ENCODE measurements around the gene CEMIP. TPM values are rescaled to one million over a fixed set of nuclear protein-coding genes. Genes with fewer than 3 reads are reported as not detected.

CEMIP gene
- total and polyA plus RNA-seq, 2 of the 8 experiments (the other 6 are each of a cell fraction or from before 2014, with no cell fraction given) = 0.11 to 0.60 TPM

DNA sequence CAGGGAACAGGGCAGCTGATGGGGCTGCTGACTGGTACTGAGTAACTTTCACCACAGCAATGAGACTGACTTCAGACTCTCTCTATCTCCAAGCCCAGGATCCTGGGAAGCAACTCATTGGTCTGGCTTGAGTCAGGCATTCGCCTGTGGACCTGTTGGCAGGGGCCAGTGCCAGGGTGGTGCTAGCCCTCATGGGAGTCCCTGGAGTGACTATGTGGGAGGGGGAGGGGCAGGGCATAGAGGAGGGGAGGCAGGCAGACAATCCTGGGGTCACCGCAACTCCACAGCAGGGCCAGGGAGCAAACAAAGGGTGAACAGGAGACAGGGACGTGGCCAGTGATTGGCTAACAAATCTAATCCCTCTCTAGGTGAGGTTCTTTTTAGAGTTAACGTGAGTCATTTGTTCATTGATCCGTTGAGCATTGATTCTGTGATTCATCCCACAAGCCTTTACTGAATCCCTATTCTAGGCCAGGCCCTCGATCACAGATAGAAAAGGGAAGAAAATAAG lies 71.8 kb downstream of the CEMIP start:
- H3K9me3 ChIP-seq (ENCODE audit: insufficient read depth in 2 of 2, low read depth in 1 of 2, low read length in 1 of 2) = no peaks in the 10 kb centered on the region
- no peak overlapping the region for H3K56ac ChIP-seq (replicated peaks; ENCODE audit: insufficient read length, low read depth, low read length)
- no peak overlapping the region for H3K18ac ChIP-seq (ENCODE audit: extremely low read depth, low read length)
- no peaks in the 10 kb centered on the region for H3K79me1 ChIP-seq (ENCODE audit: low read depth, low read length)
- H2BK12ac ChIP-seq (ENCODE audit: low read depth, low read length) = no peak overlapping the region
- TF ChIP-seq GTF2F1 (IDR thresholded peaks at IDR 0.05; ENCODE audit: borderline replicate concordance, low read depth, low read length) = no peak
- H3K9ac ChIP-seq (replicated peaks in 1 of 4; ENCODE audit: extremely low read depth in 1 of 4, low read depth in 3 of 4, low read length in 3 of 4) = no peak overlapping the region
- POLR2A ChIA-PET (ENCODE audit: partially characterized antibody) = no interaction called here
- H2BK120ac ChIP-seq (replicated peaks; ENCODE audit: low read depth, low read length) = no peak overlapping the region
- no peak overlapping the region for H3K27ac ChIP-seq (ENCODE audit: low read depth, low read length)
- no peak overlapping the region for H4K8ac ChIP-seq (ENCODE audit: extremely low read depth, insufficient read depth, low read length)
- H3K4me1 ChIP-seq (replicated peaks in 1 of 4; ENCODE audit: control insufficient read depth in 3 of 4, insufficient read depth in 4 of 4, low read length in 3 of 4) = no peaks in the 10 kb centered on the region
- no peak overlapping the region for H2BK20ac ChIP-seq (ENCODE audit: low read length)
- CTCF ChIA-PET (ENCODE audit: partially characterized antibody) = interaction anchor here (0.9 to 2.0 kb wide), 3 partner anchors 16 to 61 kb away, joined by 3 to 5 read pairs (median 3); no protein-coding TSS in a partner anchor
- no peaks in the 10 kb centered on the region for H3K23me2 ChIP-seq (ENCODE audit: low read depth, low read length)
- H2BK5ac ChIP-seq (ENCODE audit: low read depth, low read length) = no peak overlapping the region
- H3K79me2 ChIP-seq (ENCODE audit: control insufficient read depth in 1 of 2, insufficient read depth in 2 of 2, low read length in 2 of 2) = no peaks in the 10 kb centered on the region
- no peak overlapping the region for H3K4me3 ChIP-seq (ENCODE audit: extremely low read depth in 1 of 4, insufficient read depth in 2 of 4, low read depth in 3 of 4, low read length in 4 of 4)
- no peaks in the 10 kb centered on the region for H3K36me3 ChIP-seq (ENCODE audit: control insufficient read depth in 2 of 4, insufficient read depth in 4 of 4, low read length in 3 of 4)
- H2BK15ac ChIP-seq (ENCODE audit: low read length) = 0 out of 2 replicates have a peak overlapping the region, but pooled peaks have one; percentile 33
- H4K20me1 ChIP-seq (replicated peaks in 1 of 2; ENCODE audit: control insufficient read depth in 1 of 2, insufficient read depth in 2 of 2, low read length in 2 of 2) = no peaks in the 10 kb centered on the region
- H2AK5ac ChIP-seq (ENCODE audit: low read depth, low read length) = no peak overlapping the region
- no peak overlapping the region for H4K91ac ChIP-seq (replicated peaks; ENCODE audit: insufficient read length, low read length)
- H3K14ac ChIP-seq (ENCODE audit: insufficient read length) = no peak overlapping the region
- no peak overlapping the region for H4K5ac ChIP-seq (ENCODE audit: insufficient read length, low read depth, low read length)
- WGBS, 2 experiments (ENCODE audit: extremely low coverage in 1 of 2, insufficient coverage in 1 of 2, insufficient read length in 1 of 2, insufficient replicate concordance in 2 of 2, low coverage in 1 of 2, low lambda C conversion rate in 2 of 2, missing lambda C conversion rate in 1 of 2) = 88% methylated on average over 6 of the region's 6 CpGs; no CpG with 5 or more reads in 1 of the 2 experiments
- no peak for FAIRE-seq
- DNase-seq (ENCODE audit: low read depth in 1 of 2, low spot score in 2 of 2) = no peak
- peaks cover 0 to 2% (median 0%) of the 10 kb centered on the region in 4 experiments; a peak in 1 of 7 replicates for H3K27me3 ChIP-seq (replicated peaks in 1 of 4; ENCODE audit: control insufficient read depth in 3 of 4, extremely low read depth in 1 of 4, insufficient read depth in 3 of 4, low read length in 3 of 4)
- H3K23ac ChIP-seq (ENCODE audit: insufficient read length) = no peak overlapping the region
- no peak overlapping the region for H2AFZ ChIP-seq (ENCODE audit: low read length)
- no peak overlapping the region for H3K4me2 ChIP-seq (ENCODE audit: insufficient read depth in 1 of 2, low read depth in 2 of 2, low read length in 2 of 2)
- no peak overlapping the region for H3K4ac ChIP-seq (replicated peaks; ENCODE audit: insufficient read length, low read depth, low read length)
